ENCODE measurements around the gene EML4. TPM values are rescaled to one million over a fixed set of nuclear protein-coding genes. Genes with fewer than 3 reads are reported as not detected.

EML4 gene
- total RNA-seq, 4 donors from 2014 or later = 3.0 to 5.0 (median 4.6) TPM

- Histone ChIP-seq H3K4me3 (no peak overlapping the region), H3K36me3 (no peaks in the 10 kb centered on the region), H3K4me1 (no peaks in the 10 kb centered on the region), H3K27me3 (no peaks in the 10 kb centered on the region), H3K9me3 (no peaks in the 10 kb centered on the region), H3K27ac (no peak overlapping the region)
- intact Hi-C loops (cut with DNase I; ENCODE audit: low total_unique reads) = no loop called here
- in situ Hi-C loops (cut with MboI; ENCODE audit: low sequenced_read_pairs in 4 of 4) = loop anchor here in 1 of 4 donors (10.0 kb wide), 1 partner anchor 90 kb away; no protein-coding TSS in a partner anchor
- ATAC-seq (no peak), DNase-seq (no peak)
- TF ChIP-seq CTCF (IDR thresholded peaks at IDR 0.05 in 4 of 5, conservative IDR thresholded peaks at IDR 0.05 in 1 of 5) = no peak
- TF ChIP-seq POLR2A (IDR thresholded peaks at IDR 0.05) = no peak
Observed at GRCh38 chr2:42184346-42184745, 15.2 kb downstream of the EML4 start.

DNA sequence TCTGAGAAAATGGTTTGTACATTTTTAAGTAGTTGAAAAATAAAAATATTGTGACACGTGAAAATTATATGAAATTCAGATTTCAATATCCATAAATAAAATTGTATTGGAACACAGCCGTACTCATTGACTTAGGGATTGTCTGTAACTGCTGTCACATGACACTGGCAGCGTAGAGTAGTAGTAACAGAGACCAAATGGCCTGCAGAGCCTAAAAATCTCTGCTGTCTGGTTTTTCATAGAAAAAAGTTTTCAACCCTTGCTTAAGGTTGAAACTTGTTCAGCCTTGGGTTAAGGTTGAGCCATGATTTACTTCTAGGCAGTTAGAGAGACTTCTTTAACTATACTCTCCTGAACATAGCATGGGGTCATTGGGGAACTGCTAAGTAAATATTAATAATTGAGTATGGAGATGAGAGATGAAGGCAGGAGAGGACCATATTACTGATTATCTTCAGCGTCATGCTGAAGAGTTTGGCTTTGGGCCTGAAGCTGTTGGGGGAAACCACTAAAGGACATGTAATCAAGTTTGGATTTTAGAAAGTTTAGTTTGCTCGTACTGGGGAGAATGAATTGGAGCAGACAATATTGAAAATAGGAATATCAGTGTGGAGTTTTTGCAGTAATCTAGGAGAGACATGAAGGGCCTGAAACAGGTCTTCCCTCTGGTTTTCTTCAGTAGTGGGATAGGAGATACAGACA is 16.2 kb downstream of the EML4 start:
- Histone ChIP-seq H3K27me3 (no peaks in the 10 kb centered on the region), H3K36me3 (no peaks in the 10 kb centered on the region), H3K4me1 (no peaks in the 10 kb centered on the region), H3K9me3 (no peaks in the 10 kb centered on the region), H3K27ac (no peak overlapping the region), H3K4me3 (no peak overlapping the region)
- DNase-seq (no peak), ATAC-seq (no peak)
- intact Hi-C loops (cut with DNase I; ENCODE audit: low total_unique reads) (no loop called here), in situ Hi-C loops (cut with MboI; ENCODE audit: low sequenced_read_pairs in 4 of 4) (loop anchor here in 1 of 4 donors (10.0 kb wide), 1 partner anchor 91 kb away; no protein-coding TSS in a partner anchor)
- TF ChIP-seq CTCF (IDR thresholded peaks at IDR 0.05 in 4 of 5, conservative IDR thresholded peaks at IDR 0.05 in 1 of 5) = no peak
- no peak for TF ChIP-seq POLR2A (IDR thresholded peaks at IDR 0.05)

GRCh38 chr2:42186366-42186765 is 17.2 kb downstream of the EML4 start:
- Histone ChIP-seq H3K27ac (no peak overlapping the region), H3K4me3 (no peak overlapping the region), H3K4me1 (no peaks in the 10 kb centered on the region), H3K27me3 (no peaks in the 10 kb centered on the region), H3K9me3 (no peaks in the 10 kb centered on the region), H3K36me3 (no peaks in the 10 kb centered on the region)
- intact Hi-C loops (cut with DNase I; ENCODE audit: low total_unique reads) = no loop called here
- no peak for ATAC-seq
- TF ChIP-seq POLR2A (IDR thresholded peaks at IDR 0.05) (no peak), CTCF (IDR thresholded peaks at IDR 0.05 in 4 of 5, conservative IDR thresholded peaks at IDR 0.05 in 1 of 5) (no peak)
- no peak for DNase-seq
- in situ Hi-C loops (cut with MboI; ENCODE audit: low sequenced_read_pairs in 4 of 4) = loop anchor here in 1 of 4 donors (10.0 kb wide), 1 partner anchor 92 kb away; no protein-coding TSS in a partner anchor

- DNase-seq (no peak), ATAC-seq (no peak)
- in situ Hi-C loops (cut with MboI; ENCODE audit: low sequenced_read_pairs in 4 of 4) = loop anchor here in 1 of 4 donors (10.0 kb wide), 1 partner anchor 92 kb away; no protein-coding TSS in a partner anchor
- Histone ChIP-seq H3K4me1 (no peaks in the 10 kb centered on the region), H3K27me3 (no peaks in the 10 kb centered on the region), H3K4me3 (no peak overlapping the region), H3K27ac (no peak overlapping the region), H3K36me3 (no peaks in the 10 kb centered on the region), H3K9me3 (no peaks in the 10 kb centered on the region)
- TF ChIP-seq CTCF (IDR thresholded peaks at IDR 0.05 in 4 of 5, conservative IDR thresholded peaks at IDR 0.05 in 1 of 5) (no peak), POLR2A (IDR thresholded peaks at IDR 0.05) (no peak)
- intact Hi-C loops (cut with DNase I; ENCODE audit: low total_unique reads) = no loop called here
Observed at GRCh38 chr2:42186945-42187632, 17.9 kb downstream of the EML4 start.

All from gastrocnemius medialis (tissue), 4 donors.